ENCODE measurements around the gene SUCO.
"Not testable (repeated sequence)": the region's sequence is repeated elsewhere in the genome, so short reads cannot be mapped to it uniquely, and the experiment has no call there.

The SUCO gene

DNA sequence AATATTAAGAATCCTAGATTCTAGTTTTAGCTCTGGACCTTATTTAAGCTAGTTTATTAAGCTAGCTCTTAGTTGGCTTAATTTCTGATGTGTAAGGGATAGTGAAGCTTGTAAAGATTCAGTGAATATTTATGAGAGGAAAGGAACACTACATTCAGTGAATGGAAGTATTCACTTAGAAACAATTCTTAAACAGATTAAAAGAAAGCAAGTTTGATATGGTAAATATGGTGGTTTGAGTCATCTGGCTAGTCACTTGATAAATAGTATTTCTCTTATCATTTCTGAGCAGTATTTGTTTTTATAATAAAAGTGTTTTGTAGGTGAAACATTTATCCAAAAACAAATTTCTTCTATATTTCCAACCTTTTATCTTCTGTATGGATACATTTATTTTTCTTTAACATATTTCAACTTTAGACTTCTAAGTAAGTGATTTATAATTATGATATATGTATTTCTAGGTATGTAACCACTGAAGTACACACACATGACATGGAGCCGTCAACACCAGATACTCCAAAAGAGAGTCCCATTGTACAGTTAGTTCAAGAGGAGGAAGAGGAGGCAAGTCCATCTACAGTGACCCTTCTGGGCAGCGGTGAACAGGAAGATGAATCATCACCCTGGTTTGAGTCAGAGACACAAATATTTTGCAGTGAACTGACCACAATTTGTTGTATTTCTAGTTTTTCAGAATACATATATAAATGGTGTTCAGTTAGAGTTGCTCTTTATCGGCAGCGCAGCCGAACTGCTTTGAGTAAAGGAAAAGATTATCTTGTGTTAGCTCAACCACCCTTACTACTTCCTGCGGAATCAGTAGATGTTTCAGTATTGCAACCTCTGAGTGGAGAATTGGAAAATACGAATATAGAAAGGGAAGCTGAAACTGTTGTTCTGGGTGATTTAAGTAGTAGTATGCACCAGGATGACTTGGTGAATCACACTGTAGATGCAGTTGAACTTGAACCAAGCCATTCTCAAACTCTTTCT, 55.6 kb downstream of the SUCO start:
- Histone ChIP-seq H3K4me3 (ENCODE audit: low read length in 2 of 2) (no peak overlapping the region), H3K4me1 (ENCODE audit: control insufficient read depth, insufficient read depth, low read length) (no peaks in the 10 kb centered on the region), H3K27me3 (ENCODE audit: control insufficient read depth in 1 of 2, insufficient read depth in 2 of 2, low read length in 2 of 2) (no peaks in the 10 kb centered on the region), H3K27ac (ENCODE audit: low read length) (no peak overlapping the region), H3K9ac (ENCODE audit: low read length in 2 of 2) (no peak overlapping the region), H3K36me3 (ENCODE audit: control insufficient read depth in 2 of 2, insufficient read depth in 2 of 2, low read length in 2 of 2) (peaks cover 13 to 20% of the 10 kb centered on the region in 2 donors), H3K9me3 (ENCODE audit: control insufficient read depth in 2 of 2, low read length in 2 of 2) (no peaks in the 10 kb centered on the region)

- Histone ChIP-seq H3K4me1 (ENCODE audit: control insufficient read depth, insufficient read depth, low read length) (no peaks in the 10 kb centered on the region), H3K36me3 (ENCODE audit: control insufficient read depth in 2 of 2, insufficient read depth in 2 of 2, low read length in 2 of 2) (peaks cover 14 to 20% of the 10 kb centered on the region in 2 donors), H3K9me3 (ENCODE audit: control insufficient read depth in 2 of 2, low read length in 2 of 2) (no peaks in the 10 kb centered on the region), H3K27ac (ENCODE audit: low read length) (no peak overlapping the region), H3K4me3 (ENCODE audit: low read length in 2 of 2) (no peak overlapping the region), H3K27me3 (ENCODE audit: control insufficient read depth in 1 of 2, insufficient read depth in 2 of 2, low read length in 2 of 2) (no peaks in the 10 kb centered on the region), H3K9ac (ENCODE audit: low read length in 2 of 2) (no peak overlapping the region)
Observed at GRCh38 chr1:172589553-172589952, 56.6 kb downstream of the SUCO start.

GRCh38 chr1:172591429-172591828, 58.5 kb downstream of the SUCO start:
- not testable (repeated sequence) for H3K9ac ChIP-seq (ENCODE audit: low read length in 2 of 2); H3K27me3 ChIP-seq (ENCODE audit: control insufficient read depth in 1 of 2, insufficient read depth in 2 of 2, low read length in 2 of 2); H3K27ac ChIP-seq (ENCODE audit: low read length); H3K4me1 ChIP-seq (ENCODE audit: control insufficient read depth, insufficient read depth, low read length); H3K9me3 ChIP-seq (ENCODE audit: control insufficient read depth in 2 of 2, low read length in 2 of 2); H3K4me3 ChIP-seq (ENCODE audit: low read length in 2 of 2)
- peaks cover 15 to 21% of the 10 kb centered on the region in 2 donors for H3K36me3 ChIP-seq (ENCODE audit: control insufficient read depth in 2 of 2, insufficient read depth in 2 of 2, low read length in 2 of 2)

GRCh38 chr1:172595066-172595465, 62.1 kb downstream of the SUCO start:
- peaks cover 9 to 11% of the 10 kb centered on the region in 2 donors for H3K36me3 ChIP-seq (ENCODE audit: control insufficient read depth in 2 of 2, insufficient read depth in 2 of 2, low read length in 2 of 2)
- not testable (repeated sequence) for H3K27me3 ChIP-seq (ENCODE audit: control insufficient read depth in 1 of 2, insufficient read depth in 2 of 2, low read length in 2 of 2)

GRCh38 chr1:172596782-172597181, 63.8 kb downstream of the SUCO start:
- not testable (repeated sequence) for H3K36me3 ChIP-seq (ENCODE audit: control insufficient read depth in 2 of 2, insufficient read depth in 2 of 2, low read length in 2 of 2)

More at GRCh38 chr1:172595066-172595465, 62.1 kb downstream of the SUCO start:
- not testable (repeated sequence) for H3K27ac ChIP-seq (ENCODE audit: low read length); H3K4me1 ChIP-seq (ENCODE audit: control insufficient read depth, insufficient read depth, low read length); H3K9ac ChIP-seq (ENCODE audit: low read length in 2 of 2); H3K9me3 ChIP-seq (ENCODE audit: control insufficient read depth in 2 of 2, low read length in 2 of 2); H3K4me3 ChIP-seq (ENCODE audit: low read length in 2 of 2)

DNA sequence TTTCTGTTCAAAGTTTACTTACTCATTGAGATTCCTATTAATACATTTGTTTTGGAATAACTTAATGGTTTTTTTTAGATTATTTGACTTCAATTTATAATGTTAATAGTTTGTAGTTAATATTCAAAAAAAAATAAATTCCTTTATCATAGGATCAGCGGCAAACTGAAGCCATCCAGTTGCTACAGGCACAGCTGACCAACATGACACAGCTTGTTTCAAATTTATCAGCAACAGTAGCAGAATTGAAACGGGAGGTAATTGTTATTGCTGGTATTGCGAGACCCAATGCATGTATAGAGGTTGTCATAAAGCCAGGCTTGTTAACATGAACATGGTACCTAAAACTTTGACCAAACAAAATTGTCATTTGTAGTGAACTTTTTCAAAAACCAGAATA, 67.0 kb downstream of the SUCO start:
- Histone ChIP-seq H3K27ac (ENCODE audit: low read length) (no peak overlapping the region), H3K4me1 (ENCODE audit: control insufficient read depth, insufficient read depth, low read length) (no peaks in the 10 kb centered on the region), H3K36me3 (ENCODE audit: control insufficient read depth in 2 of 2, insufficient read depth in 2 of 2, low read length in 2 of 2) (peaks cover 5 to 16% of the 10 kb centered on the region in 2 donors), H3K9me3 (ENCODE audit: control insufficient read depth in 2 of 2, low read length in 2 of 2) (no peaks in the 10 kb centered on the region), H3K9ac (ENCODE audit: low read length in 2 of 2) (no peak overlapping the region), H3K4me3 (ENCODE audit: low read length in 2 of 2) (no peak overlapping the region), H3K27me3 (ENCODE audit: control insufficient read depth in 1 of 2, insufficient read depth in 2 of 2, low read length in 2 of 2) (no peaks in the 10 kb centered on the region)

More at GRCh38 chr1:172596782-172597181, 63.8 kb downstream of the SUCO start:
- not testable (repeated sequence) for H3K9me3 ChIP-seq (ENCODE audit: control insufficient read depth in 2 of 2, low read length in 2 of 2); H3K27ac ChIP-seq (ENCODE audit: low read length); H3K9ac ChIP-seq (ENCODE audit: low read length in 2 of 2); H3K4me3 ChIP-seq (ENCODE audit: low read length in 2 of 2); H3K4me1 ChIP-seq (ENCODE audit: control insufficient read depth, insufficient read depth, low read length); H3K27me3 ChIP-seq (ENCODE audit: control insufficient read depth in 1 of 2, insufficient read depth in 2 of 2, low read length in 2 of 2)

DNA sequence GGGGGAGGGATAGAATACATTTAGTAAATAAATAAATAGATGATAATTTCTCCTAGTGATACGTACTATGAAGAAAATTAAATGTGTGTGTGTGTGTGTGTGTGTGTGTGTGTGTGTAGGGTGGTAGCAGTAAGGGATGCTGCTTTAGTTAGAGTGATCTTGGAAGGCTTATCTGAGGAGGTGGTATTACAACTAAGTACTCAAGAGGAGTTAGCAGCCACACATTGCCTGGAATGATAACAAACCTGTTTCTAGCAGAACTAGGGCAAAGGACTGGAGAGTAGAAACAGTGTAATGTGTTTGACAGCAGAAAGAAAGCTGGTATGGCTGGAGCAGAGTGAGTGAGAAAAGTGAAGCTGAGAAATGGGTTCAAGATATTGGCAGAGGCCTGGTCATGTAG, 67.7 kb downstream of the SUCO start:
- H3K36me3 ChIP-seq (ENCODE audit: control insufficient read depth in 2 of 2, insufficient read depth in 2 of 2, low read length in 2 of 2): peaks cover 5 to 16% of the 10 kb centered on the region in 2 donors
- no peak overlapping the region for H3K4me3 ChIP-seq (ENCODE audit: low read length in 2 of 2)
- H3K9ac ChIP-seq (ENCODE audit: low read length in 2 of 2): no peak overlapping the region
- H3K4me1 ChIP-seq (ENCODE audit: control insufficient read depth, insufficient read depth, low read length): no peaks in the 10 kb centered on the region
- no peak overlapping the region for H3K27ac ChIP-seq (ENCODE audit: low read length)
- no peaks in the 10 kb centered on the region for H3K9me3 ChIP-seq (ENCODE audit: control insufficient read depth in 2 of 2, low read length in 2 of 2)
- no peaks in the 10 kb centered on the region for H3K27me3 ChIP-seq (ENCODE audit: control insufficient read depth in 1 of 2, insufficient read depth in 2 of 2, low read length in 2 of 2)

DNA sequence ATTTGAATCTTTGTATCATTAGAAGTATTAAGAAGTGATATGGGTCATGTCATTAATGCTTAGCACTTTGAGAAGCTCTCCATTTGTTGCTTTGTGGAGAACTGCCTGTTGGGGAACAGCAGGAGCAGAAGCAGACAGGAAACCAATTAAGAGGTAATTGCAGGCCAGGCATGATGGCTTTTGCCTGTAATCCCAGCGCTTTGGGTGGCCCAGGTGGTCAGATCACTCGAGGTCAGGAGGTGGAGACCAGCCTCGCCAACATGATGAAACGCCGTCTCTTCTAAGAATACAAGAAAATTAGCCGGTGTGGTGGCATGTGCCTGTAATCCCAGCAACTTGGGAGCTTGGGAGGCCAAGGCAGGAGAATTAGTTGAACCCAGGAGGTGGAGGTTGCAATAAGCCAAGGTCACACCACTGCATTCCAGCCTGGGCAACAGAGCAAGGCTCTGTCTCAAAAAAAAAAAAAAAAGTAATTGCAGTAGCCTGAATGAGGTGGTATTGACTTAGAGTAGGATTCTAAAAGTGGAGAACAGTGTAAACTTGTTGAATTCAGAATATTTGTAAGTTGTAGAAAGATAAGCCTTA, 68.2 kb downstream of the SUCO start:
- Histone ChIP-seq H3K9me3 (ENCODE audit: control insufficient read depth in 2 of 2, low read length in 2 of 2) (no peaks in the 10 kb centered on the region), H3K27ac (ENCODE audit: low read length) (no peak overlapping the region), H3K4me1 (ENCODE audit: control insufficient read depth, insufficient read depth, low read length) (no peaks in the 10 kb centered on the region), H3K27me3 (ENCODE audit: control insufficient read depth in 1 of 2, insufficient read depth in 2 of 2, low read length in 2 of 2) (no peaks in the 10 kb centered on the region), H3K4me3 (ENCODE audit: low read length in 2 of 2) (no peak overlapping the region), H3K9ac (ENCODE audit: low read length in 2 of 2) (no peak overlapping the region), H3K36me3 (ENCODE audit: control insufficient read depth in 2 of 2, insufficient read depth in 2 of 2, low read length in 2 of 2) (peaks cover 5 to 16% of the 10 kb centered on the region in 2 donors)

DNA sequence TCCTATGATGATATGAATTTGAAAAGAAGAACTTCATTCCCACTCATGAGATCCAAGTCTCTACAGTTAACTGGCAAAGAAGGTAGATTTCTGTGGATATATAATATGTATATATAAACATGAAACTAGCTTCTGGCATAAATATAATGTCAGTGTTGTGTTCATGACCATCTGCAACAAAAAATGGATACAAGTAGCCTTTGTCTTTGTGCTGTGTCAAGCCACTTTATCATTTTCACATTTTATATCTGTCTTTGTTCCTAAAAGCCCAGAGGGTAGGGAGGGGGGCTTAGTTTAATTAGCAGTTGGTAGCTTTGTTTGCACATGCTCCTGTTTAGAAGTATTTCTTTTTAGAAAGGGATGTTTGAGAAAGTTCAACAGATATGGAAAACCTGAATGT, 69.8 kb downstream of the SUCO start:
- Histone ChIP-seq H3K9ac (ENCODE audit: low read length in 2 of 2) (no peak overlapping the region), H3K27ac (ENCODE audit: low read length) (no peak overlapping the region), H3K4me3 (ENCODE audit: low read length in 2 of 2) (no peak overlapping the region), H3K36me3 (ENCODE audit: control insufficient read depth in 2 of 2, insufficient read depth in 2 of 2, low read length in 2 of 2) (peaks cover 2 to 12% of the 10 kb centered on the region in 2 donors), H3K9me3 (ENCODE audit: control insufficient read depth in 2 of 2, low read length in 2 of 2) (no peaks in the 10 kb centered on the region), H3K4me1 (ENCODE audit: control insufficient read depth, insufficient read depth, low read length) (no peaks in the 10 kb centered on the region), H3K27me3 (ENCODE audit: control insufficient read depth in 1 of 2, insufficient read depth in 2 of 2, low read length in 2 of 2) (no peaks in the 10 kb centered on the region)

- Histone ChIP-seq H3K27ac (ENCODE audit: low read length) (no peak overlapping the region), H3K9ac (ENCODE audit: low read length in 2 of 2) (no peak overlapping the region), H3K4me1 (ENCODE audit: control insufficient read depth, insufficient read depth, low read length) (no peaks in the 10 kb centered on the region), H3K27me3 (ENCODE audit: control insufficient read depth in 1 of 2, insufficient read depth in 2 of 2, low read length in 2 of 2) (no peaks in the 10 kb centered on the region), H3K4me3 (ENCODE audit: low read length in 2 of 2) (no peak overlapping the region), H3K9me3 (ENCODE audit: control insufficient read depth in 2 of 2, low read length in 2 of 2) (no peaks in the 10 kb centered on the region), H3K36me3 (ENCODE audit: control insufficient read depth in 2 of 2, insufficient read depth in 2 of 2, low read length in 2 of 2) (peaks cover 2 to 12% of the 10 kb centered on the region in 2 donors)
Observed at GRCh38 chr1:172603816-172604215, 70.9 kb downstream of the SUCO start.

DNA sequence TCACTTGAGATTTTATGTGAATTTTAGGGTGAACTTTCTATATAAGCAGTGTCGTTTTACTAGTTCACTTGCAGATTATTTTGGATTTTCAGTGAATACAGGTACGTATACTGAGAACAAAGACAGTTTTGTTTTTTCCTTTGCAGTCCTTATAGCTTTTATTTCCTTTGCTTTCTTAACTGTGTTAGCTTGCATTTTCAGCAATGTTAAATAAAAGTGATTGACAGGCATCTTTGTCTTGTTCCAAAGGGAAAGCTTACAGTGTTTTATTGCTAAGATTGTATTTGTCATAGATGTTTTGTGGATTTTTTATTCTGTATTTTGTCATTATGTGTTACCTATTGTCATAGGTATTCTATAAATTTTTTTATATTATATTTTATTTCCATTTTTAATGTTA, 72.7 kb downstream of the SUCO start:
- Histone ChIP-seq H3K4me1 (ENCODE audit: control insufficient read depth, insufficient read depth, low read length) (no peaks in the 10 kb centered on the region), H3K9ac (ENCODE audit: low read length in 2 of 2) (no peak overlapping the region), H3K4me3 (ENCODE audit: low read length in 2 of 2) (no peak overlapping the region), H3K27me3 (ENCODE audit: control insufficient read depth in 1 of 2, insufficient read depth in 2 of 2, low read length in 2 of 2) (no peaks in the 10 kb centered on the region), H3K36me3 (ENCODE audit: control insufficient read depth in 2 of 2, insufficient read depth in 2 of 2, low read length in 2 of 2) (peaks cover 2 to 23% of the 10 kb centered on the region in 2 donors), H3K27ac (ENCODE audit: low read length) (no peak overlapping the region), H3K9me3 (ENCODE audit: control insufficient read depth in 2 of 2, low read length in 2 of 2) (no peaks in the 10 kb centered on the region)
